ENCODE data around the gene ASL.
"Not testable (repeated sequence)": the region's sequence is repeated elsewhere in the genome, so short reads cannot be mapped to it uniquely, and the experiment has no call there.

- peak in 1 of 3 experiments; percentile 14; a peak in 1 of 6 replicates for TF ChIP-seq CTCF (IDR thresholded peaks at IDR 0.05 in 2 of 3, conservative IDR thresholded peaks at IDR 0.05 in 1 of 3; ENCODE audit: insufficient read depth in 2 of 3, low read depth in 1 of 3, low read length in 3 of 3)
- TF ChIP-seq FOXJ3 (CRISPR knock-in tag; IDR thresholded peaks at IDR 0.05); SMARCE1 (IDR thresholded peaks at IDR 0.05); FOXM1 (IDR thresholded peaks at IDR 0.05; ENCODE audit: low read depth); FOXM1 (CRISPR knock-in tag; IDR thresholded peaks at IDR 0.05; ENCODE audit: low read depth); REST (IDR thresholded peaks at IDR 0.05; ENCODE audit: borderline replicate concordance); REST (CRISPR knock-in tag; IDR thresholded peaks at IDR 0.05; ENCODE audit: low read depth); NCOA1 (IDR thresholded peaks at IDR 0.05; ENCODE audit: low read depth); POLR2AphosphoS5 (IDR thresholded peaks at IDR 0.05; ENCODE audit: control insufficient read depth, insufficient read depth, low read depth, low read length); CBX5 (IDR thresholded peaks at IDR 0.05; ENCODE audit: borderline replicate concordance, low read depth): not testable (repeated sequence)
Measured at GRCh38 chr7:66072208-66072607, 3.4 kb upstream of the ASL start.

Measured in K562 (cell line).